Measurements from ENCODE around the gene FRMPD4.
"Not testable (repeated sequence)": the region's sequence is repeated elsewhere in the genome, so short reads cannot be mapped to it uniquely, and the experiment has no call there.

FRMPD4 gene

GRCh38 chrX:12515384-12515783 is 377.1 kb downstream of the FRMPD4 start:
- DNase-seq (ENCODE audit: low read depth in 2 of 2), result not testable (repeated sequence)

- DNase-seq (ENCODE audit: low read depth in 2 of 2), result no peak
Observed at GRCh38 chrX:12526306-12526705, 388.0 kb downstream of the FRMPD4 start.

- DNase-seq (ENCODE audit: low read depth in 2 of 2), result not testable (repeated sequence)
Observed at GRCh38 chrX:12538096-12538495, 399.8 kb downstream of the FRMPD4 start.

- not testable (repeated sequence) for DNase-seq (ENCODE audit: low read depth in 2 of 2)
Observed at GRCh38 chrX:12542251-12542650, 404.0 kb downstream of the FRMPD4 start.

- DNase-seq (ENCODE audit: low read depth in 2 of 2), result no peak
Observed at GRCh38 chrX:12548341-12548740, 410.1 kb downstream of the FRMPD4 start.

- DNase-seq (ENCODE audit: low read depth in 2 of 2), result no peak
Observed at GRCh38 chrX:12548746-12549145, 410.5 kb downstream of the FRMPD4 start.

GRCh38 chrX:12554206-12554605 is 415.9 kb downstream of the FRMPD4 start:
- no peak for DNase-seq (ENCODE audit: low read depth in 2 of 2)

GRCh38 chrX:12563121-12563520 is 424.8 kb downstream of the FRMPD4 start:
- DNase-seq (ENCODE audit: low read depth in 2 of 2), result no peak

- DNase-seq (ENCODE audit: low read depth in 2 of 2), result no peak
Observed at GRCh38 chrX:12564221-12564620, 425.9 kb downstream of the FRMPD4 start.

GRCh38 chrX:12567857-12568256 is 429.6 kb downstream of the FRMPD4 start:
- DNase-seq (ENCODE audit: low read depth in 2 of 2), result no peak

- DNase-seq (ENCODE audit: low read depth in 2 of 2), result no peak
Observed at GRCh38 chrX:12570859-12571501, 432.7 kb downstream of the FRMPD4 start.

GRCh38 chrX:12579311-12579710 is 441.0 kb downstream of the FRMPD4 start:
- no peak for DNase-seq (ENCODE audit: low read depth in 2 of 2)

- no peak for DNase-seq (ENCODE audit: low read depth in 2 of 2)
Observed at GRCh38 chrX:12580548-12580947, 442.3 kb downstream of the FRMPD4 start.

- no peak for DNase-seq (ENCODE audit: low read depth in 2 of 2)
Observed at GRCh38 chrX:12581546-12581945, 443.3 kb downstream of the FRMPD4 start.

GRCh38 chrX:12582649-12583048 is 444.4 kb downstream of the FRMPD4 start:
- DNase-seq (ENCODE audit: low read depth in 2 of 2), result no peak

GRCh38 chrX:12583543-12583942 is 445.3 kb downstream of the FRMPD4 start:
- DNase-seq (ENCODE audit: low read depth in 2 of 2), result no peak

GRCh38 chrX:12595720-12596119 is 457.4 kb downstream of the FRMPD4 start:
- no peak for DNase-seq (ENCODE audit: low read depth in 2 of 2)

GRCh38 chrX:12610079-12610478 is 471.8 kb downstream of the FRMPD4 start:
- DNase-seq (ENCODE audit: low read depth in 2 of 2), result no peak

- DNase-seq (ENCODE audit: low read depth in 2 of 2), result no peak
Observed at GRCh38 chrX:12611471-12611870, 473.2 kb downstream of the FRMPD4 start.

GRCh38 chrX:12614266-12614665 is 476.0 kb downstream of the FRMPD4 start:
- DNase-seq (ENCODE audit: low read depth in 2 of 2), result no peak

- no peak for DNase-seq (ENCODE audit: low read depth in 2 of 2)
Observed at GRCh38 chrX:12615061-12615460, 476.8 kb downstream of the FRMPD4 start.

GRCh38 chrX:12617241-12617640 is 479.0 kb downstream of the FRMPD4 start:
- DNase-seq (ENCODE audit: low read depth in 2 of 2), result no peak

- DNase-seq (ENCODE audit: low read depth in 2 of 2), result no peak
Observed at GRCh38 chrX:12647230-12647629, 509.0 kb downstream of the FRMPD4 start.

- DNase-seq (ENCODE audit: low read depth in 2 of 2), result no peak
Observed at GRCh38 chrX:12648995-12649394, 510.7 kb downstream of the FRMPD4 start.

Measured in stimulated activated CD4-positive, alpha-beta T cell treated with anti-CD3 and anti-CD28 coated beads, Interleukin-12 subunit alpha, Interleukin-12 subunit beta, amount 100 ng/mL, for 24 hours (primary cell).